ENCODE measurements around the gene BASP1.

Gene BASP1

DNA sequence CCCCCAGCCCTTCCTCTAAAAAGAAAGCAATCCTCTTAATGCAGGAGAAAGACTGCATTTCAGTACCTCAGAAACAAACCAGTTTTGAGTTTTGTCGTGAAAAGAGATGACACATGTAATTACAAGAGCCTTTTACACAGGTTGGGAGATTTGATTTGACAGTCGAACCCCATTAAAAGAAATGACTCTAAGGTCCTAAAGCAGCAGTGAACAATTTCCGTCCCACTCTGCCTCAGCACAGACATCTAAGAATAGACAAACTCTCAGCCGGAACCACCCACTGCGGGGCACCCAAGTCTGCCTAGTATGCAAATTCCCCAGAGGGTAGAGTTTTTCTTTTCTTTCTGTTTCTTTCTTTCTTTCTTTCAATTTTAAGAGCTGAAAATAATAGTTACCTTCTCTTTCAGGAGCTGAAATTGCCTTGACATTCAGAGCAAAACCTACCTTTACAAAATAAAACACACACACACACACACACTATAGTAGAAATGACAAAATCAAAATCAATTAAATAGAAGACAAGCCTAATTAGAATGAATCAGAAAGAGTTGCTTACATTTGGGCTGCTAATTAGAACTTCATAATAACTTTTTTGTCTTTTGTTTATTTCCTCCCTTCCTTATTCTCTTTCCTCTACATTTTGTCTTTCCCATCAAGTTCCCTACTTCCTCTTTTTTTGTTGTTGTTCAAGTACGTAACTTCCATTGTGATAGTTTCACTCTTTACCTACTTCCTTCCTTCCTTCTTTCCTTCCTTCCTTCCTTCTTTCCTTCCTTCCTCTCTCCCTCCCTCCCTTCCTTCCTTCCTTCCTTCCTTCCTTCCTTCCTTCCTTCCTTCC lies 65.1 kb downstream of the BASP1 start:
- H3K27ac ChIP-seq: no peak overlapping the region
- TF ChIP-seq ZFX (IDR thresholded peaks at IDR 0.05) (no peak), CTCF (conservative IDR thresholded peaks at IDR 0.05) (no peak)

DNA sequence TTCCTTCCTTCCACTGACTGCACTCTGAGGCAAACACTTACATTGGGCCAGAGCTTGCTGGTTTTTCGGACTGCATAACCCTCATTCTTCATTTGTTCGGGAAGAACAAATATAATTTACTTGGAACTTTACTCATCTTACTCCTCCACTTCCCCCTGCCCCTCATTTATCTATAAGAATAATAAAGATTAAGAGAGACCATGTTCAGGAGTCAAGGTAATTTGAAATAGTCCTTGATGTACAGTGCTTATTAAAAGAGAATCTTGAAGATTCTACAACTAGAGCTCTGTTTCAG lies 65.6 kb downstream of the BASP1 start:
- H3K27ac ChIP-seq: no peak overlapping the region
- TF ChIP-seq CTCF (conservative IDR thresholded peaks at IDR 0.05): no peak
- no peak for TF ChIP-seq ZFX (IDR thresholded peaks at IDR 0.05)

DNA sequence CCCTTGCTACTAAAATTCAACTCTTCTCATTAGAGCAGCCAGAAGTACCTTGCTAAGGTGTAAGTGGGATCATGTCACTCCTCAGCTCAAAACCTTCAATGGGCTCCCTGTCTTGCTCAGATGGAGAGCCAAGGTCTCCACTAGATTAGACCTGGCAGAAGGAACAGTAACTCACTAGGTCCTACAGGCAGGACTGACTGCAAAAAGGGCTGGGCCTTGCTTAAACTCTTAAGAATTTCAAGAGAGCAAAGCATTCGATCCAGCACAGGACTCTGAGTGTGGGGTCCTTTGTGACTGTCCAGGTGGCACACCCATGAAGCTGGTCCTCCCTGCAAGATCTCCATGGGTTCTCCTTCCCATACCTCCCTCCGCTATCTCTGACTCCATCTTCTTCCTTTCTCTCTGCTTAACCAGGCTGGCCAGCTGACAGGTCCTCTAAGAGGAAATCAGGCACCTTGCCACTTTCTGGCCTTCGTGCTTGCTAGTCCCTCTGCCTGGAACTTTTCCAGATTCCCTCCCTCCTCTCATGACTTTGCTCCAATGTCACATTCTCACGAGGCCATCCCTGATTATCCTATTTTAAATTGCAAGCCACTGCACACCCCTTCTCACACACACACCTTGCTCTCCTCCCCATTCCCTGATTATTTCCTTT lies 70.2 kb downstream of the BASP1 start:
- TF ChIP-seq CTCF (conservative IDR thresholded peaks at IDR 0.05): no peak
- TF ChIP-seq ZFX (IDR thresholded peaks at IDR 0.05): no peak
- H3K27ac ChIP-seq: no peak overlapping the region

DNA sequence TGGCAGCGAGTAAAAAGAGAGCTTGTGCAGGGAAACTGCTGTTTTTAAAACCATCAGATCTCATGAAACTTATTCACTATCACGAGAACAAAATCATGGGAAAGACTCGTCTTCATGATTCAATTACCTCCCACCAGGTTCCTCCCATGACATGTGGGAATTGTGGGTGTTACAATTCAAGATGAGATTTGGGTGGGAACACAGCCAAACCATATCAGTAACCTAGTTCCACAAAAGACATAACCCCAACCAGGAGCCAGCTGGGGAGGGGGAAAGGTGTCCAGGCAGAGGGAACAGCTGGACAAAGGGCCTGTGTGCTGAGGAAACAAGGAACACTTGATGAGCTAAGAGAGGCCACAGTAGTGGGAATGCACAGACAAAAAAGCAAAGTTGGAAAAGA lies 71.1 kb downstream of the BASP1 start:
- no peak overlapping the region for H3K27ac ChIP-seq
- no peak for TF ChIP-seq ZFX (IDR thresholded peaks at IDR 0.05)
- TF ChIP-seq CTCF (conservative IDR thresholded peaks at IDR 0.05): no peak

- TF ChIP-seq CTCF (conservative IDR thresholded peaks at IDR 0.05) (no peak), ZFX (IDR thresholded peaks at IDR 0.05) (no peak)
- H3K27ac ChIP-seq: no peak overlapping the region
Measured at GRCh38 chr5:17289681-17290539, 72.5 kb downstream of the BASP1 start.

- TF ChIP-seq ZFX (IDR thresholded peaks at IDR 0.05) (no peak), CTCF (conservative IDR thresholded peaks at IDR 0.05) (no peak)
- no peak overlapping the region for H3K27ac ChIP-seq
Measured at GRCh38 chr5:17290540-17290974, 73.1 kb downstream of the BASP1 start.

All from C4-2B (cell line).